NCI-H1092 (cell line): ENCODE measurements around the gene TOMM70.
"Not testable (repeated sequence)": the region's sequence is repeated elsewhere in the genome, so short reads cannot be mapped to it uniquely, and the experiment has no call there.

Source experiments
- DNase-seq: peaks from one replicate; lab custom pipeline; 2025; lab: John Stamatoyannopoulos, UW

Gene TOMM70

DNA sequence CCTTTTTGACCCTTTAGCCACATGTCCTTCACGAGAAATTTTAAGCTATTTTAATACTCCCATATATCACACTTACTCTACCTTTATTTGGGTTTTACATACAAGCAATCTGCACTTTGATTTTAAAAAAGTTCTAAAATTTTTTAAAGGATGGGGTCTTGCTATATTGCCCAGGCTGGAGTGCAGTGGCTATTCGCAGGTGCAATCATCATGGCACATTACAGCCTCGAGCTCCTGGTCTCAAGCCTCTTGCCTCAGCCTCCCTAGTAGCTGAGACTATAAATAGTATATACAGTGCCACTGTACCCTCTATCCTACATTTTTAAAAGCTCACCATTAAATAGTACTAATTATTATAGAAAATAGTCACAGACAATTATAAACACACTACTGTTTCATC lies 36.5 kb downstream of the TOMM70 start:
- no peak for DNase-seq

DNA sequence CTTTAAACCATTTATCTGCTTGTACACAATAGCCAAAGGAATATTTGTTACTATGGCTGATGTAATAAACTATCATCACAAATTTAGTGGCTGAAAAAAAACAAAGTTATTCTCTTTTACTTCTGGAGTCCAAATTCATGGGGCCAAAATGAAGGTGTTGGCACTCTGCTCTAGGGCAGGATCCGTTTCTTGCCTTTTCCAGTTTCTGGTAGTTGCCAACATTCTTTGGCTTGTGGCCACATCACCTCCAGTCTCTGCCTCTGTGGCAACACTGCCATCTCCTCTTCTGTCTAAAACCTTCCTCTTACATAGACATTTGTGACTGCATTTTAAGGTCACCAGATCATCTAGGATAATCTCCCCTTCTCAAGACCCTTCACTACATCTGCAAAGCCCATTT lies 39.0 kb downstream of the TOMM70 start:
- no peak for DNase-seq

DNA sequence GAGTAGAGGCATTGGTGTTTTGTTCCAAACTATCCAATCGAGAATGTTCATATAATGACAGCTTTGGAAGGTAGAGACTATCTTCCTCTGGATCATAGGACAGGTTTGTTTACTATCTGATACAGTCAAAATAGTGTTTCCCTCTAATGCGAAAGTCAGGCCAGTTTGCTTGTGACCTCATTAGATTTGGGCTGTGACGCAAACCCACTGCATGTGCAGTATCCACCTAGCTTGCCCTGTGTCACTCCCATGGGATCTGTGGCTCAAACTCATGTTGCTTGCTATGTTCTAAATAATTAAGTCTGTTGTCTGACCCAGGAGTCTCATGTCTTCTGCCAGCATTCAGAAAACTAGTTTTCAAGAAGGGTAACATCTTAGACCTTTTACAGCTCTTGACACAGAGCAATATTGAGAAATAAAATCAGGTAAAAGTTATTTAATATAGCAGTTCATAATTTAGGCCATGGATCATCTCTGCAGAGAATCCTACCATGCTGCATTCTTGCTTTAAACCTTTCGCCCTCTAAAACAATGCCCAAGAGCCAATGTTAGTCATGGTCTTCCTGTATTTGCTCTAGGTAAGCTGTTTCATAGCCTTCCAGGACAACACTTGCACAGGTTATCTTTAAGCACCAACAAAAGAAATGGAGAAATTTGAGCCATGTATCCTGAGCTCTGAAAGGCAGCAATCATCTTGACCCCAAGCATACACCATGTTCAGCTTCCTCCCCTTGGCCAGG lies 40.0 kb downstream of the TOMM70 start:
- no peak for DNase-seq

DNA sequence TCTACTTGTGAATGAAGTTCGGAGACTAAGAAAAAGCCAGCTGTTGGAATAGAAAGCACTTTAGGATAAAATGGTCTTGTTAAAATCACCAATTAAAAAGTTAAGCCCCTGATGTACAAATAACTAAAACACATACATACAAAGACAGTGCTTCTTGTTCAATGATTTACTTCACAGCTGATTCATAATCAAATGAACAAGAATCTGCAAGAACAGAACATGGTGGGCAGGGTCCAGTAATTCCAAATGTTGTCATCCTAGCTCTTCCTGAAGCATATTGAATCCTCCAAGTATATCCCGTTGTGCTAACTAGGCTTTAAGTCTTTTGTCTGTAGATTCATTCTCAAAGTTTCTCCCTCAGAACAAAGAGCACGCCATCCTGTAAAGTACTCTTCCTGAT lies 41.9 kb downstream of the TOMM70 start:
- DNase-seq: no peak

DNA sequence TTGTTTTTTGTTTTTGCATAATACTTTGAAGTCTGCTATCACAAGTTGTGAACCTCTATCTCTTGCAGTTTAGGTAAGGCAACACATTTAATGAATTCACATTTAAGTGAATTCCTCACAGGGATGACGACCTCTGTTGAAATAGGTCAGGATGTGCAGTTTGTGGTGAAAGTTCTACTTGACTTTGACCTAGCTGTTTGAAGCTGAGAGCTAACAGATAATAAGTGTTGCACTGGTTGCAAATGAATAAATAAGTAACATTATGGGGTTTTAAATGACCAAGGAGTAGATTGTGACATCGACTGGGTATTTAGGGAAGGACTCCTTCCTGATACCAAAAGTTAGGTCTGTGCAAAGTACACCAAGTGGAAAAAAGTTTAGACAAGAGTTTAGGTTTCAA lies 42.5 kb downstream of the TOMM70 start:
- no peak for DNase-seq

DNA sequence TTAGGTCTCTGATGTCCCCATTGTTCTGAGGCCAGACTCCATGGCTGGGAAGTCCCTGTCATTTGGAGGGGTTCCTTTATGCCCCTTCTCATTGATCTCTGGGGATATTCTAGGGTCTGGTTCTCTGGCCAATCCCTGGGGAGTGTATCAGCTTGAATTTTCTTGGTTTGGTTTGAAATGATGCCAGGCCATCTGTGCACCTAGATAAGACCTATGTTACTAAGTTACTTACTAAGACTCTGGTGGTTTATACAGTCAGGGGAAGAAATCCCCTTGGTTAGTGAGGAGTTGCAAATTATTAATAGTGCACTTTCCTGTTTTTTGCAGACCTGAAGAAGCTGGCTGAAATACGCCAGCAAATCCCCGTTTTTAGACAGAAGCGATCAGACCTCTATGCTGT lies 46.0 kb downstream of the TOMM70 start:
- DNase-seq: no peak

DNA sequence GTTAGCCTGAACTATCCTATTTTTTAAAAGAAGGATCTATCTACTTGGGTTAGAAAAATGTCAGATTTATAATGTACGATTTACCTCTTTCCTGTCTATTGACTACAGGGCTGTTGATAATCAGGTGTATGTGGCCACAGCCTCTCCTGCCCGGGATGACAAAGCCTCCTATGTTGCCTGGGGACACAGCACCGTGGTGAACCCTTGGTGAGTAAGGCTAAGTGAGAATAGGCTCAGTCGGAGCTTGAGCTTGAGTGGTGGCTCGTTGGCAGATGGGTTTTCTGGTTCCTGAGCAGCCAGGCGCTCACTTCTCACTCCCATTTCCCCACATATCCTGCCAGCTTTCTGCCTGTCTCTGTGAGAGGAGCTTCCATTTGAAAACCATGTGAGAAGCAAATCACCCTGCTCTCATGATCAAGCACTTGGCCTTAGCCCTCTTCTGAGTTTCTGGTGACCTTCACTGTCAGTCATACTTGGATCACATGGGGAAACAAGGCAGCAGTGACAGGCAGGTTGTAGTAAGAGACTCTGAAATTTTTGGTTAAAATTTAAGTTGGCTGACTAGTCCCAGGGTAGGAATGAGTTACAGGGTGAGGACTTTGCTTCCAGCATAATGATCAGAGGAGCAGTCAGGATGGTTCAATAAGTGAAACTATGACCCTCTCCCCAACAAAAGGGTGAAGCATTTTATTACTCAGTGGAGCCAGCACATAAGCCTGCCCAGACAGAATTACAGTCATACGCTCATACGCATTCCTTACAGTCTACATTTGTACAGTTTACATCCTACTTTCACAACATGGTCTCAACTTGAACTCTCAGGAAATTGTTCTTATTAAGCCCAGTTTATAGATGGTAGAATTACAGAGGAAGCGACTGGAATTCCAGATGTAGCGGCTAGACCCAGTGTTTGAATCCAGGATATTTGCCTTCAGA lies 48.3 kb downstream of the TOMM70 start:
- DNase-seq: no peak

DNA sequence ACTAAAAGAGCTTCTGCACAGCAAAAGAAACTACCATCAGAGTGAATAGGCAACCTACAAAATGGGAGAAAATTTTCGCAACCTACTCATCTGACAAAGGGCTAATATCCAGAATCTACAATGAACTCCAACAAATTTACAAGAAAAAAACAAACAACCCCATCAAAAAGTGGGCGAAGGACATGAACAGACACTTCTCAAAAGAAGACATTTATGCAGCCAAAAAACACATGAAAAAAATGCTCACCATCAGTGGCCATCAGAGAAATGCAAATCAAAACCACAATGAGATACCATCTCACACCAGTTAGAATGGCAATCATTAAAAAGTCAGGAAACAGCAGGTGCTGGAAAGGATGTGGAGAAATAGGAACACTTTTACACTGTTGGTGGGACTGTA lies 49.1 kb downstream of the TOMM70 start:
- DNase-seq: not testable (repeated sequence)

DNA sequence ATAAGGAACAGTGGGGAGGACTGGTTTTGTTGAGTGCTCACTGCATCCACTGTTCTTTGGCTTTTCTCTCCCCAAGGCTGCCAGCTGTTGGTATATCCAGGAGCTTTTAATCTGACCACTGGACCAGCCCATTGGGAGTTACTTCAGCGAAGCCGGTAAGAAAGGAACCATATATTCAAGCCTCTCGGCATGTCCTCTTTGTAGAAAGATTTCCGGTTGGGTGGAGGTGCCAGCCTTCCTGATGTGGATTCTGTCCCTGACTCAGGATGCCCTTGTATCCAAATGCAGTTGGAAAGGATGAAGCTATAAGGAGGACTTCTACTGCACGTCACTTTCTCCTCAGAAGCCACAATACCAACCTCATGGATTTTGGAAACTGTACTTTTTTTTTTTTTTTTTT lies 52.2 kb downstream of the TOMM70 start:
- no peak for DNase-seq

DNA sequence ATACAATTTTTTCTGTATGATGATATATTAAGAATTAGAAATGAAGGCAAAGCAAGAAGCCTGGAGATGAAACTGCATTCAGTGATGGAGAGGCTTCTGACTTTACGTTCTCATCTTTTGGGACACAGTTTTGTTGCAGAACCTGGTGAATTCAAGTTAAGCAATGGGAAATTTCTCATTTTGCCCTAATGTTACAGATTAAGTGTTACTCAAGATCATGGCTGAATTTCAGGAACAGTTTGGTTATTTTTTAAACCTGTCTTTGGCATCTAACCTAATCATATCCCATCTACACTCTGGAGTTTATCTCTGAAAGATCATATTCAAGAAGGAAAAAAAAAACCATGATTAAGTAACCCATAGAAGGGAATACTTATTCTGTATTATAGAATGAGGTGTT lies 60.4 kb downstream of the TOMM70 start:
- DNase-seq: no peak

DNA sequence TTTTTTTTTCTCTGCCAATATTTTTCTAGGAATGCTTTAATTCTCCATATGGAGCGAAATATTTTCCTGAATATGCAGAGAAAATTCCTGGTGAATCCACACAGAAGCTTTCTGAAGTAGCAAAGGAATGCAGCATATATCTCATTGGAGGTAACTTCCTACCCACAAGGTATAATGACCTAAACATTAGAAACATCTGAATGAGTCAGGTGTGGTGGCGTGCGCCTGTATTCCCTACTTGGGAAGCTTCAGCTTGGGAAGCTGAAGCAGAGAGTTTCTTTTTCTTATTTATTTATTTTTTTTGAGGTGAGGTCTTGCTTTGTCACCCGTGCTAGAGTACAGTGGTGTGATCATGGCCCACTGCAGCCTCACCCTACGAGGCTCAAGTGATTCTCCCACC lies 61.1 kb downstream of the TOMM70 start:
- DNase-seq: no peak

DNA sequence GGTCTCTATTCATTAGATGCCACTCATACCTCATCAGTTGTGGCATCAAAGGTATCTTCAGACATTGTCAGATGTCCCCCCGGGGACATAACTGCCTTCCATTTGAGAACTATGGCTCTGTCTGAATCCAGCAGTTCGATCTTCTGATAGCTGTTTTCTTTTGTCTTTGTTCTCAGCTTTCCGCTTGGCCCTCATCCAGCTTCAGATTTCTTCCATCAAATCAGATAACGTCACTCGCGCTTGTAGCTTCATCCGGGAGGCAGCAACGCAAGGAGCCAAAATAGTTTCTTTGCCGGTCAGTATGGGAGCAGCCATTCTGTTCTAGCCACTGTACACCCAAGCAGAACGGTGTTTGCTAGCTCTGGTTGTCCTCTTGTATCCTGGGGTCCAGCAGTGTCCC lies 62.0 kb downstream of the TOMM70 start:
- DNase-seq: no peak

DNA sequence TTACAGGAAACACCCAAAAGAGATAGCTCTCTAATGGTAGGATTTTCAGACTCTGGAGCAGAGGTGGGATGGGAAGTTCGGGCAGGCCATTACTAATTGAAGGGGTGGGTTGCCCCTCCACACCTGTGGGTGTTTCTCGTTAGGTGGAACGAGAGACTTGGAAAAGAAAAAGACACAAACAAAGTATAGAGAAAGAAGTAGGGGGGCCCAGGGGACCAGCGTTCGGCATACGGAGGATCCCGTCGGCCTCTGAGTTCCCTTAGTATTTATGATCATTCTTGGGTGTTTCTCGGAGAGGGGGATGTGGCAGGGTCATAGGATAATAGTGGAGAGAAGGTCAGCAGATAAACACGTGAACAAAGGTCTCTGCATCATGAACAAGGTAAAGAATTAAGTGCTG lies 64.7 kb downstream of the TOMM70 start:
- not testable (repeated sequence) for DNase-seq

DNA sequence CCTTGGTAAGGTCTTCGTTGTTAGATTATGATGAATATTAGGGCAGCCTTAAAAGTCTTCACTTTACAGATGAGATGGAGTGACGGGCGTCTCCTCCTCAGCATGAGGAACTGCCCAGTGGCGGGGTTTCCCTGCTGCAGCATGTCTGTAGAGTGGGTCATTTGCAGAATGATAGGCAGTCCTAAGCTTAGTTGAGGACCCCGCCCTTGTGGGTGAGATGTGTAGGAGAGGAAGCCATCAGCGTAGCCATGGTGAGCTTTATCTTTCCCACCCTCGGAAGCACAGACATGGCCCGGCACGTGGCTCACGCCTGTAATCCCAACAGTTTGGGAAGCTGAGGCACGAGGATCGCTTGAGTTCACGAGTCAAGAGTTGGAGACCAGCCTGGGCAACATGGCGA lies 65.5 kb downstream of the TOMM70 start:
- no peak for DNase-seq

DNA sequence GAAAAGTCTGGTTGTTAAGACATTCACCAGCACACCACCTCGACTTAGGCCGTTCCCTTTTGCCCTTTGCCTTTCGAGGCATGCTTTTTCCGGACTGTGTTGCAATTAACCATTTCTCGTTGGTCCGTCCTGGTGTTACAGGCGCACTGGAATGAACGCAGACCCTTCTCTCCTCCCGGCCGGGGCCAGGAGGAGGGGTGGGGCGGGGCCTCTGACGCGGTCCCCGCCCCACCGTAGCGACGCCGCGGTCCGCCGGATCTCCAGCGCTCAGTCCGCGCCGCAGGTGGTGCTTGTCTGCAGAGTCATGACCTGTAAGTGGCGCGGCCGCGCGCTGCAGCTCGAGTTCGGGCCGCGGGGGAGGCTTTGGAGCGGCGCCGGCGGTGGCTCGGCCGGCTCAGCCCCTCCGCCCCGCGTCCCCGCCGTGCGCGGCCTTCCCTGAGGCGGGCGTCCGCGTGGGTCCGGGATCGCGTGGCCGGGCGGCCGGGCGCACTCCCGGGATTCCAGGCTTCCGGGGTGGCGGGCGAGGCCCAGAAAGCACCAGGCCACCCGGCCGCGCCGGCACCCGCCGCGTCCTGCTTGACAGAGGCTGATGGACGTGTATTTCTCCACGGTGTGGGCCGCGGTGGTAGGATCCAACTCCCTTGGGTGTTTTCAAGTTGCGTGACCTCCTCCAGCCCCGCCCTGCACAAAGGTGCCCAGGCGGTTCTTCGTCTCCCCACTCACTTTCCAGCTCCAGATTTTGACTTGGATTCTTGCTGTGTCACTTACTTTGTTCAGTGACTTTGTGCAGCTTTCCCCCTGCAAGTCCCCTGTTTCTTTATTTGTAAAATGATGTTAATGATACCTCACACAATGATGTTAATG lies 66.2 kb downstream of the TOMM70 start, which contains the start of gene NIT2:
NIT2 (plus strand) TSS at position 270 of the 864 bp plus-strand sequence; CDS start at position 305, 35 bp downstream.
- DNase-seq: peak; percentile 76

DNA sequence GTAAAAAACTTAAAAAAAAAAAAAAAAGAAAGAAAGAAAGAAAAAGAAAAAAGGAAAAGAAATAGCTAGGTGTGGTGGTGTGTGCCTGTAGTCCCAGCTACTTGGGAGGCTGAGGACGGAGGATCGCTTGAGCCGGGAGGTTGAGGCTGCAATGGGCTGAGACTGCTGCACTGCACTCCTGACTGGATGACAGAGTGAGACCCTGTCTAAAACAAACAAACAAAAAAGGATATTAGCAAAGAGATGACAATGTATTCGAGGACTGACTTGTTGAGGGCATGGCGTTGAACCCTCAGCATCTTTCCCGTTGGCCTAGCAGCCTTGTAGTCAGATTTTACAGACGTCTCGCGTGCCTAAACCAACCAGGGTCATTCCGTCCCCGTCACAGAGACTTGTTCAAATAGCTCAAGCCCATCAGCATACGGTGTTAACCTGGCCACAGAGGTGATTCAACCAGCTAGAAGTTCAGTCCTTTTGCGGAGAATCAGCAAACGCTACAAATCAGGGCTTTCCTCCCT lies 66.9 kb downstream of the TOMM70 start:
- DNase-seq: no peak

DNA sequence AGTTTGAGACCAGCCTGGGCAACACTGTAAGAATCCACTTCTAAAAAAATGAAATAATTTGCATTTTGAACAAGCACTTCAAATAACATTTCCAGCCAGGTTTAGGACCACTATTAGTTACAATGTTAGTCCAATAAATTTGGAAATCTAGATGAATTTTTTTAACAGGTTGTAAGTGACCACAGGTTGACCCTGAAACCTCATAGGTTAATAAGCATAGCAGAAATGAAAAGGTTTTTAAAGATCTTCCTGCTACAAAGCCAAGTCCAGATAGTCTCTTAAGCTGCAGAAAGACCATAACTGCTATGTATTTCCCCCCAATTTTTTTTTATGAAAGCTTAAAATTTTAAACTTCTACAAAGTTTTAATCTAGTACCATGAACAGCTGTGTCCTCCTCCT lies 67.8 kb downstream of the TOMM70 start:
- DNase-seq: no peak

DNA sequence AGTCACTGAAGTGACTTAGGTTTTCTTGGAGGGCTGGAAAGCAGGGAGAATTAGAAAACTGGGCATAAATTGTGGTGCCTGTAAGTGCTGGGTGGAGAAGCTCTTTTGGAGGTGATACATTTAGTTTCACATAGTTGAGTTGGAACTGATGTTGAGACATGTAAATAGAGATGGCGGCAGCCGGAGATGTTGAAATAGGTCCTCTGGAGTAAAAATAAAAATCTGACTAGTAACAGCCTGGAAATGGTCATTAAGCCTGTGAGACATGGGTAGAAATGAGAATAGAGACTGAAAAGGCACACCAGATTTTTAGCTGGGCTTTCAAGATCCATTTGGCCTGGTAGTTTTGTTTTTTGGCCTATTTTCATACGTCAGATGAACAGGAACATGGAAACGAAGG lies 69.2 kb downstream of the TOMM70 start:
- DNase-seq: no peak

DNA sequence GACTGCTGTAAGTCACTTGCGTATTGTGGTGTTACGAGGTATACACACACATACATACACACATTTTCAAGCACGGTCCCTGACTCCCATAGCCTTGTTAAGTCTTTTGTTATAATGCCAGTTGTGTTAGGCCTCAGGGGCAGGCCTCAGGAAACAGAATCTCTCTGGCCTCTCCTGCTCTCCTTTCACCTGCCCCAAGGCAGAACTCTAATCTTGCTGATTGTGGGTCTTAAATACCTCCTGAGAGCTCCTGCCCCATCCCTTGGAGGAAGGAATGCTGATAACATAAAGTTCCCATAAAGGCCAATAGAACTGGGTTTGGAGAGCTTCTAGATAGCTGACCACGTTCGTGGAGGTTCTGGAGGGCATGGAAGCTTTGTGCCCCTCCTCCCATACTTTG lies 70.2 kb downstream of the TOMM70 start:
- no peak for DNase-seq

DNA sequence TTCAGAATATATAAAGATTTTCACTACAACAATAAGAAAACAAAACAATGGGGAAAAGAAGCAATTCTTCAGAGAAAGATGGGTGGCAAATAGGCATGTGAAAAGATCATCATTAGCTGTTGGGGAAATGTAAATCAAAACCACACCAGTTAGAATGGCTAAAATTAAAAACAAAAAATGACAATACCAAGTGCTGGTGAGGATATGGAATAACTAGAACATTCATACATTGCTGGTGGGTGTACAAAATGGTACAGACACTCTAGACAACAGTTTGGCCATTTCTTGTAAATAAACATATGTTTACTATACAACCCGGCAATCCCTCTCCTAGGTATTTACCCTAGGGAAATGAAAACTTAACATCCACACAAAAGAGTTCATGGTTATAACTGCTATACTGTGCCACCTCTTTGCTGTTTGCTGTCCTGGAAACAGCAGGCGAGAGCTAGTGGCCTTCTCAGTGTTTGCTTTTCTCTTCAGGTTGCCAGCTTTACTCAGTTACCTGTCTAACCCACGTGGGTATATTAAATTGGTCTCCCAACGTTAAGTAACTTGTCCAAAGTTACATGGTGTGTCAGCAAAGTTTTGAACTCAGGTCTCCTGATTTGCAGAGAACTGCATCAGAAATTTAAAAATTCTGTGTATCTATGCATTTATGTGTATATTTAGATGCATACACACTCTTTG lies 70.9 kb downstream of the TOMM70 start:
- no peak for DNase-seq

DNA sequence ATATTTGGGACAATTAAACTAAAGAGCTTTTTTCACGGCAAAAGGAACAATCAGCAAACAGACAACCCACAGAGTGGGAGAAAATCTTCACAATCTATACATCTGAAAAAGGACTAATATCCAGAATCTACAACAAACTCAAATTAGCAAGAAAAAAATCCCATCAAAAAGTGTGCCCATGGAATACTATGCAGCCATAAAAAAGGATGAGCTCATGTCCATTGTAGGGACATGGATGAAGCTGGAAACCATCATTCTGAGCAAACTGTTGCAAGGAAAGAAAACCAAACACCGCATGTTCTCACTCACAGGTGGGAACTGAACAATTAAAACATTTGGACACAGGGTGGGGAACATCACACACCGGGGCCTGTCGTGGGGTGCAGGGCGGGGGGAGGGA lies 73.5 kb downstream of the TOMM70 start:
- not testable (repeated sequence) for DNase-seq
